AG09319 (cell line): ENCODE data around the gene SKP1.
"Not testable (repeated sequence)": the region's sequence is repeated elsewhere in the genome, so short reads cannot be mapped to it uniquely, and the experiment has no call there.

Experiments
- DNase-seq: peaks from one replicate; pipeline ENCODE4 v3.0.0-alpha.2; 2010; ENCODE audit warnings: low read depth; ENCODE audit errors: extremely low read depth
- TF ChIP-seq, protein P1 (sequence below): IDR thresholded peaks from 2 replicates; pipeline ENCODE4 v1.5.1; 2011; ENCODE audit warnings: low read depth, mild to moderate bottlenecking, inconsistent platforms, low read length, moderate library complexity

Gene SKP1

DNA sequence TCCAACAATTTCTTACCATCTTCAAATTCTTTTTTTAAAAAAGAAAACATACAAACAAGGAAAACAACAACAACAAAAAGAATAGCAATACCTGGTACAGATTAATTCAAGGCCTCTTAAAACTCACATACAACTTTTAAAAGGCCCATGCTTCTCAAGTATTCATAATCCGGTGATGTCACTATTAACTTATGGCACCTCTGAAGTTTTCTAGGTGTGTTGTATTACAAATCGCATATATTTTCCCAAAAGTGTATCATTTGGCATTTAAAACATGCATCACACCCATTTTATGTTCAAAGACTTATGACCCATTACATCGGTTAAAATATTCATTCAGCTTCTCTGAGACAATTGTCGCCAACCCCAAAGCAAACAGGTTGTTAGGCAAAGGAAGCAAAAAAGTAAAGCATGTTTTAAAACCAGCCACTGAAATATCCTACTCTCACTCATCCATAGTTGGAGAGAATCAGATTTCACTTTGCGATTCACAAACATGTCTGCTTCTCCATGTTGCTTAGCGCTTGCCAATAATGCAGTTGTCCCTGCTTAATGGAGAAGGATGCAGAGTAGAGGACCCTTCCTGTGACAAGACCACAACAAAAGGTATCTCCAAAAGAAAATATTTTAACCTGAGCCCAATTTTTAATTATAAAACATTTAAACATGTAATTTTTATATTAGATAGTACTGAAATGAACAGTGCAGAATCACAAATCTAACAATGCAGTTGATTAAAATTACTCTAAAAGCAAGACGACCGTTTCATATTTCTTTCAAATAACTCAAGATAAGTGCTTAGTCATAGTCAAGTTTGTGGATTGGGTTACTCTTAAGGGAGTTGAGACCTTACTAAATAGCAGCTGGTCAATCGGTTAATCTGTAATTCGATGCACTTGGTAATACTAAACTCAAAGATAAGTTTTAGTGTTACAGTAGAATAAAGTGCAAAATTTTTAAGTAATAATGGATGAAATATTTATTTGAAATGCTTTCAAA lies 1.6 kb downstream of the SKP1 start:
- TF ChIP-seq, protein P1, sequence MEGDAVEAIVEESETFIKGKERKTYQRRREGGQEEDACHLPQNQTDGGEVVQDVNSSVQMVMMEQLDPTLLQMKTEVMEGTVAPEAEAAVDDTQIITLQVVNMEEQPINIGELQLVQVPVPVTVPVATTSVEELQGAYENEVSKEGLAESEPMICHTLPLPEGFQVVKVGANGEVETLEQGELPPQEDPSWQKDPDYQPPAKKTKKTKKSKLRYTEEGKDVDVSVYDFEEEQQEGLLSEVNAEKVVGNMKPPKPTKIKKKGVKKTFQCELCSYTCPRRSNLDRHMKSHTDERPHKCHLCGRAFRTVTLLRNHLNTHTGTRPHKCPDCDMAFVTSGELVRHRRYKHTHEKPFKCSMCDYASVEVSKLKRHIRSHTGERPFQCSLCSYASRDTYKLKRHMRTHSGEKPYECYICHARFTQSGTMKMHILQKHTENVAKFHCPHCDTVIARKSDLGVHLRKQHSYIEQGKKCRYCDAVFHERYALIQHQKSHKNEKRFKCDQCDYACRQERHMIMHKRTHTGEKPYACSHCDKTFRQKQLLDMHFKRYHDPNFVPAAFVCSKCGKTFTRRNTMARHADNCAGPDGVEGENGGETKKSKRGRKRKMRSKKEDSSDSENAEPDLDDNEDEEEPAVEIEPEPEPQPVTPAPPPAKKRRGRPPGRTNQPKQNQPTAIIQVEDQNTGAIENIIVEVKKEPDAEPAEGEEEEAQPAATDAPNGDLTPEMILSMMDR, result no peak
- no peak for DNase-seq

DNA sequence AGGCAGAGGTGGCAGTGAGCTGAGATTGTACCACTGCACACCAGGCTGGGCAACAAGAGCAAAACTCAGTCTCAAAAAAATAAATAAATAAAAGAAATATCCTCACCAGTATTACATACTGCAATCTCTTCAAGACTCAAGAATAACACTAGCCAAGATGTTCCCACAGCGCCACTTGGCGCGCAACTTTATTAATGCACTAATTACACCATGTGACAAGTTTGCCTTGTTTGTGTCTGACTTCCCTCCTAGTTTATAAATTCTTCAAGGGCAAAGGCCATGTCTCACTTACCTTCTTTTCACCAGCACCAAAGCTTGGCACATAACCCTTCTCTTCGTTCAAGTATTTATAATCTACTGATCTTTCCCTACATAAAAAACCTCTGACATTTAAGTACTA lies 4.8 kb downstream of the SKP1 start:
- TF ChIP-seq, protein P1, result no peak
- DNase-seq, result no peak

DNA sequence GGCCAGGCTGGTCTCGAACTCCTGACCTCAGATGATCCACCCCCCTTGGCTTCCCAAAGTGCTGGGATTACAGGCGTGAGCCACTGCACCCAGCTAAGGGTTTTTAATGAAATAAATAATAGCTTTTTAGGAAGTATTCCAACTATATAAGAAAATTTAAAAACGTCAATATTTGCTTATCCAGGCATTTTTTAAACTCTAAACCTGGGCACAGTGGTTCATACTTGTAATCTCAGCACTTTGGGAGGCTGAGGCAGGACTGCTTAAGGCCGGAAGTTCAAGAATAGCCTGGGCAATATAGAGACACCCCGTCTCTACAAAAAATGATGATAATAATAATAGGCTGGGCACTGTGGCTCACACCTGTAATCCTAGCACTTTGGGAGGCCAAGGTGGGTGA lies 14.2 kb downstream of the SKP1 start:
- no peak for DNase-seq
- TF ChIP-seq, protein P1, result no peak

DNA sequence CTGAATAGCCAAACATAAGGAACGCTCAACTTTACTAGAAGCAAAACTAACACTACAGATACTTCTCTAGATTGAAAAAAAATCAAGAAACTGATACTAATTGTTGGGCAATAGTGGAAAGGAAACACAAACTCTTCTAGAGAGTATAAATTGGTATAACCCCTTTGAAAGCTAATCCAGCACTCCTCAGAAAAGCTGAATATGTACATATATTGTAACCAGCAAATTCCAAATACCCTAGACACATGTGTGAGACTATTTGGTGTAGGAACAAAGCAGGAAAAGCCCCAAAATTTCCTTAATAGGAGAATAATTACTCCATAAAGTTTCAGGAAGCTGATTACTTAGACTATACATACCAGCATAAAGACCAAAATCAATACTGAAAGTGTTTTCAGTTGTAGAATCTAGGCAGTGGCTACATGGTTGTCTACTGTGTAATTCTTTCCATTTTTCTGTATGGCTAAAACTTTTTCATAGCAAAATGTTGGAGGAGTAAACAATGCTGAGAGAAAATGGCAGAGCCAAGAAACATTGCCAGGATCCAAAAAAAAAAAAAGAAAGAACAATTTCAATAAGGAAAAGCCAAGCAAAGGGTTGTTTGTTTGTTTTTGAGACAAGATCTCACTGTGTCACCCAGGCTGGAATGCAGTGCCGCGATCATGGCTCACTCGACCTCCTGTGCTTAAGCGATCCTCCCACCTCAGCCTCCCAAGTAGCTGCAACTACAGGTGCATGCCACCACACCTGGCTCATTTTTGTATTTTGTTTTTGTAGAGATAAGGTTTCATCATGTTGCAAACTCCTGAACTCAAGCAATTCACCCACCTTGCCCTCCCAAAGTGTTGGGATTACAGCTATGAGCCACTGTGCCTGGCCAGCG lies 15.0 kb downstream of the SKP1 start:
- DNase-seq, result no peak
- TF ChIP-seq, protein P1, result no peak

DNA sequence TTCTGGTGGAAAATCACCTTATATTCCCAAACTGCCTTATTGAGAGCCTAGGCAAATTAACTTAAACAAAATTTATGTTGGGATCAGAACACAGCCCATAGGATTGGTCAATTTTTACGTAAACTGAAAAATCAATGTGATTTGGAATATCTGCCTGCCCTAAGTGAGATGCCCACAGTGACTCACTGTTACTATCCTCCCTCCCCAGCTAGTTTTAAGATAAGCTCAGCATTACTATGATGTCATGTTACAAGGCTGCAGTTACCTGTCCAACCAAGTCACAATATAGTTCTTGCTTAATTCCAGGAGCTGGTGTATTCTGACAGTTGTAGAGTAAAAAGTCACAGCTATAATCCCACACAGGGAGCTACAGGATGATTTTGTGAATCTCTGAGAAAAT lies 23.1 kb downstream of the SKP1 start:
- TF ChIP-seq, protein P1, result no peak
- no peak for DNase-seq

DNA sequence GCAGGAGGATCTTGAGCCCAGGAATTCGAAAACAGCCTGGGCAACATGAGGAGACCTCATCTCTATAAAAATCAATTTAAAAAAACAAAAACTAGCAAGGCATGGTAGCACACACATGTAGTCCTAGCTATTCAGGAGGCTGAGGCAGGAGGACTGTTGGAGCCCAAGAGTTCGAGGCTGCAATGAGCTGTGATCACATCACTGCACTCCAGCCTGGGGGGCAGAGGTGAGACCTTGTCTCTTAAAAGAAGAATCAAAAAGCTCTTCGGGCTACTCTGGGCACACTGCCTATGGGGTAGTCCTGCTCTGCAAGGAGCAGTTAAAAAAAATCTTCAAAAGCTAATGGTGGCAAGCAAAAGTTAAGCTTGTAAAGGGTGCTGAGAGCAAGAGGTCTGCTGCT lies 23.5 kb downstream of the SKP1 start:
- TF ChIP-seq, protein P1, result no peak
- no peak for DNase-seq

DNA sequence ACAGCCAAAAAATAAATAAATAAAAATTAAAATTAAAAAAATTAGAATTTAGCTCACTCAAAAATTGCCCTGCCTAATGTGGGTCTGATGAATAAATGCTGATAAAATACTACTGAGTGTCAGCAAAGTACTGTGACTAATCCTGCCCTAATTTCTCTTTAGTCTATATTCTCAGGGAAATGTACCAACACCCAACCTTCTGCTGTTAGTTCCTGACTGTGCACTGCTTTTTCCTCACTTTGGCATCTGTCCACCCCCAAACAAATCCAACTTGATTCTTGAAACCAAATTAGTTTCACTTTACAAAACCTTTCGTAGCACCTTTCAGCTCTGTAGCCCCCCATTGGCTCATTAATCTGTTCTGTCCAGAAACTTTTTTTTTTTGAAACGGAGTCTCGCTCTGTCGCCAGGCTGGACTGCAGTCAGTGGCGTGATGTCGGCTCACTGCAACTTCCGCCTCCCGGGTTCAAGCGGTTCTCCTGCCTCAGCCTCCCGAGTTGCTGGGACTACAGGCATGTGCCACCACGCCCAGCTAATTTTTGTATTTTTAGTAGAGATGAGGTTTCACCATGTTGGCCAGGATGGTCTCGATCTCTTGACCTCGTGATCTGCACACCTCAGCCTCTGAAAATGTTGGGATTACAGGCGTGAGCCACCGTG lies 24.4 kb downstream of the SKP1 start:
- DNase-seq, result not testable (repeated sequence)
